Stimulated activated CD4-positive, alpha-beta T cell treated with anti-CD3 and anti-CD28 coated beads, Interleukin-2, amount 100 ng/mL, for 48 hours (primary cell): ENCODE data around the gene RIMBP2.

ENCODE experiments used
- DNase-seq, 2 donors: peaks; one replicate each; pipeline ENCODE4 v3.0.0-alpha.2; 2020

Gene RIMBP2

GRCh38 chr12:130477701-130478100 is 238.4 kb downstream of the RIMBP2 start:
- no peak for DNase-seq

DNA sequence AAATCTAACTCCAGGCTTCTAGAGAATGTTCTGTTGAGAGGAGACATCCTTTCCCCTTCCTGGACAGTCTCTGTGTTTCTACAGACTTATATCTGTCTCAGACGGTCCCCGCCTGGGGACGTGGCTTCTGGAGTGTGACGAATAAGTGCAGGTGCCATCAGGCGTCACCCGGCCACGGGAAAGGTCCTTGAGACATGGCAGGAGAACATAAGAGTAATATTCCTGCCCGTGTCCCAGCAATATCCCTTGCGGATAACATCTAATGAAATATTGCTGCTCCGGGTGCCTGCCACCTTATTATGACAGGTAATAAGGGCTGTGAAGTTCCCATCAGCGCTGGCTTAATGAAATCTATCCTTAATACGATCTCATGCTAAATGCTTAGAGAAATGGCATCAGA is 238.8 kb downstream of the RIMBP2 start:
- DNase-seq: no peak

DNA sequence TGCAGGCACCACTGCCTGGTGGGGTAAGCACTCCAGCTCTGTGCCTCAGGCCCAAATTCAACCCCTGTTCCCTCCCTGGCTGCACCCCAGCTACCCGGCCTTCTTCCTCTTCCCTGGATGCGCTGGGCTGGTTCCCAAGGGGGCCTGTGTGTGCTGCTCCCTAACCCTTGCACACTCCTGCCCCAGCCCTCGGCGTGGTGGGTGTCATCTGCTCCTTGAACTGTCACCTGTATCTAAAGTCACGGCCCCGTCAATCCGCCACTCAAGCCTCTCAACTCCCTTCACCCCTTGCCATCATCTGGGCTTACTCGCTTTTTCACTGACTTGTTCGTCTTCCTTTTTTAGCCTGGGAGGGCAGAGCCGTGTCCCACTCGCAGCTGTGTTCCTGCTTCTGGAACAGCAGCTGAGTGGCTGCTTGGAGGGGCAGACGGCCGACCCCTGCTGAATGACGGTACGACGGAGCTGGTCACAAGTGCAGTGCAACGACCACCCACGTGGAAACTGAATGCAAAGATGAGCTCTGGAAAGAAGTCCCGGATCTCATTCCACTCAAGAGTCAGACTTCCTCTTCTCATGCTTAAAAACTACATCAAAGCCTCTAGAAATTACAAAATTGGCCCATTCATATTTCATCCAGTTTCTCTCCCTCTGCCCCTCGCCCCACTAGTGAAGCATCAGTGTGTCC is 239.5 kb downstream of the RIMBP2 start:
- DNase-seq: no peak

GRCh38 chr12:130474599-130475269 is 241.4 kb downstream of the RIMBP2 start:
- DNase-seq: no peak

- no peak for DNase-seq
These were observed 242.8 kb downstream of the RIMBP2 start for GRCh38 chr12:130473266-130473665.

- DNase-seq: no peak
These were observed 245.1 kb downstream of the RIMBP2 start for GRCh38 chr12:130470969-130471368.

- no peak for DNase-seq
These were observed 246.5 kb downstream of the RIMBP2 start for GRCh38 chr12:130469552-130469951.

GRCh38 chr12:130468700-130469245 is 247.3 kb downstream of the RIMBP2 start:
- no peak for DNase-seq

- no peak for DNase-seq
These were observed 247.9 kb downstream of the RIMBP2 start for GRCh38 chr12:130468186-130468585.

DNA sequence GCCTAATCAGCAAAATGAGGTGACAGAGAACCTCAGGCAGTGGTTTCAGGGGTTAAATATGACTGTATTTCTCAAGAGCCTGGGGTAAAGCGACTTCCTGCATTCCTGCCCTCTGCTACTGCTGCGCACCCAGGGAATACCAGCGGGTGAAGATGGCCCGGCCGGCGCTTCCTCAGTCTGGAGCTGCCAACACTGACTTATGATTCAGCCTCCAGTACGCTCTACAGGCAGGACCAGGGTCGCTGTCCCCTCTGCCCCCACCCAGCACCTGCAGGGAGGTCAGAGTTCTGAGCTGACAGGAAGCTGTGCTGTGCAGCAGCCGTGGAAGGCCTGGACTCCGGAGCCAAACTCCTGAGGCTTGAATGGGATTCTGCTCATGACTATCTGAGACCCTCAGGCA is 250.5 kb downstream of the RIMBP2 start:
- no peak for DNase-seq

GRCh38 chr12:130465046-130465445 is 251.1 kb downstream of the RIMBP2 start:
- DNase-seq: no peak

GRCh38 chr12:130463818-130464670 is 252.1 kb downstream of the RIMBP2 start:
- no peak for DNase-seq

DNA sequence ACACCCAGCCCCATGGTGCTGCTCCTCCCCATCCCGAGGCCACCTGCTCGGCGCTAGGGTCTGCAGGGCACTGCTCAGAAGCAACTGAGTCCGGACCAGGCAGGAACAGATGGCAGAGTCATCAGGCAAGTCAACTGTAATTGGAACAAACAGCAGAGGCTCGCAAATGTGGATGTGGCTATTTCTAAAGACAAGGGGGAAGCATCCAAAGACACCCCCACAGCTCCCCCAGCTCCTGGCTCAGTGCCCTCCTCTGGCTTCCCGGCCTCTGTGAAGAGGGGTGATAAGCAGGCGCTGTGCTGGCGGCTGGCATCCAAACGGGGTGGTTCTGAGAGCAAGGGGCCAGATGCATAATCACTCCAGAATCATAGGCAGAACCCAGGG is 252.8 kb downstream of the RIMBP2 start:
- DNase-seq: no peak

DNA sequence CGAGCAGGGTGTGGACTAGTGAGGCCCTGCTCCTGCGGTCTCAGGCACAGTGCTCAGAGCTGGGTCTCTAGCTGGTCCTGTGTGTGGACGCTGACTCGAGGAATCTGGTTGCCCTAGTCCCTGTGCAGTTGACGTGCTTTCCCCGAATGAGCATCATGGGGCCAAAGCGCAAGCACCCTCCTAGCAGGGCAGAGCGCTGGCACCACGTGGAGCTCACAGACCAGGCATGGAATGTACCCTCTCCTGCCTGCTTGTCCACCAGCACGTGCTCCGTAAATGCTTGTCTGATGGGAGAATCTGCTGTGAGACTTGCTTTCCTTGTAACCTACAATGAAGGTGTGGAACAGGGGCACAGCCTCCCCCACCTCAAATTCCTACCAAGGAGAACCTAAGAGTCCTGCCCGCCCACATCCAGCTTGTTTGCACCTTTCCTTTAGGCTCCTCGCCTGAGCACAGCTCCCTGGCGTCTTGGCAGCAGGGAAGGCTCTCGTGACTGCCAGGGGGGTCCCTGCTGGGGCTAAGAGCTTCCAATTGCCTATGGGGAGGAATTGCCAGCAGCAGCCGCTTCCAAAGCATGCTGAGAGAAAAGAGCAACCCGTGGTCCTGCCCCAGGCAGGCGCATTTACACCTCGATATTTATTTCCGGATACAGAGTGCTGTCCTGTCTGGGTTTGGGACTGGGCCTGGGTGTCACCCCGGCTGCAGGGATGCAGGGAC is 253.4 kb downstream of the RIMBP2 start:
- no peak for DNase-seq

GRCh38 chr12:130461839-130462557 is 254.1 kb downstream of the RIMBP2 start:
- DNase-seq: no peak

DNA sequence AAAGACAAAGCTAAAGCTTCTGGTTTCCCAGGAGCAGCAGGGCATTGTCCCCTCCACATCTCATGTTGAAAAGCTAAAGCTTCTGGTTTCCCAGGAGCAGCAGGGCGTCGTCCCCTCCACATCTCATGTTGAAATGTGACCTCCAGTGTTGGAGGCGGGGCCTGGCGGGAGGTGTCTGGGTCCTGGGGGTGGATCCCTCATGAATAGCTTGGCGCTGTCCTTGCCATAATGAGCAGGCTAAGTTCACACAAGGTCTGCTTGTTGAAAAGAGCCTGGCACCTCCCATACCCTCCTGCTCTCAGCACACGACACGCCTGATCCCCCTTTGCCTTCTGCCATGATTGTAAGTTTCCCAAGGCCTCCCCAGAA is 254.7 kb downstream of the RIMBP2 start:
- DNase-seq: no peak

DNA sequence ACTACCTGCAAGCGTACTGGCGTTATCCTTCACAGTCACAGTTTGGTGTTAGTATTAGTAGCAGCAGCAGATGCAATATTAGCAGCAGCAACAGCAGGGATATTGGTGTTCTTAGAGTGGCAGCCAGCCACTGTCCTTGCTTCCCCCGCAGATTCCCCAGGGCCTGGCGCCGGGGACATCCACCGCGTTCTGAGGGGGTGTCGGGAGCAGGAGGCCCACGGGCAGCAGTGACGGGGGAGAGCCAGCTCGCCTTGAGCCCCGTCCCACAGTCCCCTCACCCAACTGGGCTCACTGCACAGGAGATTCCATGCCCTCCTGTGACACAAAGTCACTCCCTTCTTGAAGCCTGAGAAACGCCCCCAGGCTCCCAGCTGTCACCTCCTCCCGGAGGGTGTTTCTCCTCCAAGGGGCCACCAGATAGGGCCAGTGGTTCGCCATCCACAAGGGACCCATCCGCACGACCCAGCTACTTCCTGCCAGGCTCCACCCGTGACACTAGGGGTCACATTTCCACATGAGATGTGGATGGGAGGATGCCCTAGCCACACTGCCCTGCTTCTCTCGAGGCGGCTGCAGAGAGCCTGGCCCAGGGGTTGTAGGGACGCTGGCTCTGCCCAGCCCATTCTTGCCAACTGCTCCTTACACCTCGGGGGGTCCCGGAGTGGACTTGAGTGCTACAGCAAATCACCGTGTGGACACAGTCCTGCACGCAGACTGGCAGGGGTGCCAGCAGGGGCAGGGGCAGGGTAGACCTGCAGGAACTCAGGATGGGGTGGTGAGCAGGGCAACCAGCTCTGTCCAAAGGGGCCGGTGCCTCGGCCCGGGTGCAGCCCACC is 255.3 kb downstream of the RIMBP2 start:
- DNase-seq: no peak

DNA sequence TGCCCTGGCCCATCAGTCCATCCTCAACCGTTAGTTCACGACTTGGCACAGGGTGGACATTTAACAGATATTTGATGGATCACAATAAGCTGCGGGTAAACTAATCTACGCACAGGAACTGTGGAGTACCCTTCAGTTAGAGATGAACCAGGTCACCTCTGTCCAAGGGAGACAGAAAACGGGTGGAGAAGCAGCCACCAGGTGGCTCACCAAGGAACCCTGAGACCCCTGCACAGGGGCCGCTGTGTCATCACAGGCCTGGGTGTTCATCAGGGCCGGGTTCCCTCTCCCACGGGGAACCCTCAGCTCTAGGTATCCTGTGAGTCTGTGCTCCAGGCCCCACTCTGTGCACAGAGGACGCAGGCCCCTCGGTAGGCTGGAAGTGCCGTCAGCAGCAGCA is 256.2 kb downstream of the RIMBP2 start:
- DNase-seq: no peak

DNA sequence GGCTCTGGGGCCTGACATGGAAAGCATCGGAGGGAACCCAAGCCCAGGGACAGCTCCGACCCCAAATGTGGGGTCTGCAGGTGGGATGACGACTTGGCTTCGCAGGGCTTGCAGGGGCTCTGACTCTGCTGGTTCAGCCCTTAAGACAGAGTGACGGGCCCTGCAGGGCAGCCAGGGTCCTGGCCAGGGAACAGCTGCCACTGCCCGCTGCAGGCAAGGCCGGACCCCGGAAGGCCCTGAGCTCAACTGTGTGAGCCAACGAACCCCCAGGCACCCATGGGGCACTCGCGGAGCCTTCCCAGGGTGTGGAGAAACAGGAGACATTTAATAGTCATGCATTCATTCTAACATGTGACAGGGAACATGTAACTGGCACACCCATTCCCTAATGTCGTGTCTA is 257.8 kb downstream of the RIMBP2 start:
- no peak for DNase-seq

- DNase-seq: no peak
These were observed 258.9 kb downstream of the RIMBP2 start for GRCh38 chr12:130457215-130457614.
